NCI-H1436 treated with DMSO at 0.1 percent for 48 hours (cell line): ENCODE results near the gene HLA-C.
"Not testable (repeated sequence)": the region's sequence is repeated elsewhere in the genome, so short reads cannot be mapped to it uniquely, and the experiment has no call there.

ENCODE experiments used
- DNase-seq: peaks from one replicate; lab custom pipeline; 2025; lab: John Stamatoyannopoulos, UW

HLA-C gene

DNA sequence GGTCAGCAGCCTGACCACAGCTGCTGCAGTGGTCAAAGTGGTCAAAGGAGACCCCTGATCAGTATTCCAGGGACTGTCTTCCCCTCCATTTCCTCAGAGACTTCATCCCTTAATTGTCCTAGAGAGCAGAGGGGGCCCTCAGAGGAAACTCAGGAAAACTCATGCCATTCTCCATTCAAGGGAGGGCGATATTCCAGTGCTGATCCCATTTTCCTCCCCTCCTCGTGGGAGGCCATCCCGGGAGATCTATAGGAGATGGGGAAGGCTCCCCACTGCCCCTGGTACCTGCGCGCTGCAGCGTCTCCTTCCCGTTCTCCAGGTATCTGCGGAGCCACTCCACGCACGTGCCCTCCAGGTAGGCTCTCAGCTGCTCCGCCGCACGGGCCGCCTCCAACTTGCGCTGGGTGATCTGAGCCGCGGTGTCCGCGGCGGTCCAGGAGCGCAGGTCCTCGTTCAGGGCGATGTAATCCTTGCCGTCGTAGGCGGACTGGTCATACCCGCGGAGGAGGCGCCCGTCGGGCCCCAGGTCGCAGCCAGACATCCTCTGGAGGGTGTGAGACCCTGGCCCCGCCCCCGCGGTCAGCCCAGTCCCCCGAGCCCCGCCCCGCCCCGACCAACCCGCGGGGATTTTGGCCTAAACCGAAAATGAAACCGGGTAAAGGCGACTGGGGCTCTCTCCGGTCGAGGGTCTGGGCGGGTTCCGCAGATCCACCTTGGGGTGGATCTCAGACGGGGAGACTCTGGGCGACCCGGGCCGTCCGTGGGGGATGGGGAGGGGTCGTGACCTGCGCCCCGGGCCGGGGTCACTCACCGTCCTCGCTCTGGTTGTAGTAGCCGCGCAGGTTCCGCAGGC, 878 bp downstream of the HLA-C start:
- DNase-seq, result no peak

DNA sequence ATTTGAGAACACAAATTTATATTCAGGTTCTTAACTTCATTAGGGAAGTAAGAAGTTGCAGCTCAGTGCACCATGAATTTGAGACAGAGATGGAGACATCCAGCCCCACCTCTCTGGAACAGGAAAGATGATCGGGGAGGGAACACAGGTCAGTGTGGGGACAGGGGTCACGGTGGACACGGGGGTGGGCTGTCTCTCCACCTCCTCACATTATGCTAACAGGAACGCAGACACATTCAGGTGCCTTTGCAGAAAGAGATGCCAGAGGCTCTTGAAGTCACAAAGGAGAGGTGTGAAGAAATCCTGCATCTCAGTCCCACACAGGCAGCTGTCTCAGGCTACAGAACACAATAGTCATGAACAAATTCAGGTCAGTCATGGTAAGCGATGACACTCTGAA, 3.1 kb downstream of the HLA-C start:
- DNase-seq, result no peak

DNA sequence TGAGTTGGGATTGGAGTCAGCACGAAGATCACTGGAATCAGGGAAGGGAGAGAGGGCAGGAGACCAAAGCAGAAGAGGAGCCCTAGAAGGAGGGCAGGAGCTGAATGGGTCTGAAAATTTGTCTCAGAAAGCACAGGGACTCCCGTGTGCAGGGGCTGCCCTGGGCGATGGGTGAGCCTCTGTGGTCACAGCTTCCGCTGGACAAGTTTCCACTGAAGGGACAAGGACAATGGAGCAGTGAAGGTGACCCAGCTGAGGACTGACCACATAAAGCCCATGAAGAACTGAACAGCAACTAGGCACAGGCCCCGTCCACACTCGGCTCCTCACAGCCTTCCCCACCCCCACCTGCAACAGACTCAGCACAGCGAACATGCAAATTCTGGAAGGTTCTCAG, 3.5 kb downstream of the HLA-C start:
- DNase-seq, result no peak

DNA sequence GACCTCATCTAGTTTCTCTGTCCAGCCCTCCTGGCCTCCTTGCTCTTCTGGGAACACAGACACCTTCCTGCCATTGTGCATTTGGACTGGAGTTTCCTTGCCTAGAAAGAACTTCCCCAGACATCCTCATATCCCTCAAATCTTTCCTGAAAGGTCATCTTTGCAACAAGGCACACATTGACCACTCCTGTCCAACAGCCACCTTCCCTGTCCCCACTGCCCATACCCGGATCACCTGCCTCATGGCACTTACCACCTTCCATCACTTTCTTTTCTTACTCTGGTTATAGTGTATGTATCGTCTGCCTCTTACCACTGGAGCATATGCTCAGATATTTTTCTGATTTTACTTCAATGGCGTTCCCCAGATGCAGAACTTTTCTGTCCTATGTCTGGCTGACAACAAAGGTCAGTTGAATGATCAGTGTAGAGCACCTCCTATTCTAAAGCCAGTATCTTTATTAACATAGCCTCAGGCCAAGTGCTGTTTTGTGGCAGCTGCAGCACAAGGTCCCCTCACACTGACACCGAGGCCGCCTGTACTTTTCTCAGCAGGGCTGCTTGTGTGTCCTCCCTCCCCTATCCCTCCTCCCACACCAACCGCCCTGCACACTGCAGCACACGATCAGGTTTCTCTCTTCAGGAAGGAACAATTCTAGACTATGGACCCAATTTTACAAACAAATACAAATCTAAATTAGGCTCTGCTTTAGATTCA, 4.1 kb downstream of the HLA-C start:
- DNase-seq, result no peak

DNA sequence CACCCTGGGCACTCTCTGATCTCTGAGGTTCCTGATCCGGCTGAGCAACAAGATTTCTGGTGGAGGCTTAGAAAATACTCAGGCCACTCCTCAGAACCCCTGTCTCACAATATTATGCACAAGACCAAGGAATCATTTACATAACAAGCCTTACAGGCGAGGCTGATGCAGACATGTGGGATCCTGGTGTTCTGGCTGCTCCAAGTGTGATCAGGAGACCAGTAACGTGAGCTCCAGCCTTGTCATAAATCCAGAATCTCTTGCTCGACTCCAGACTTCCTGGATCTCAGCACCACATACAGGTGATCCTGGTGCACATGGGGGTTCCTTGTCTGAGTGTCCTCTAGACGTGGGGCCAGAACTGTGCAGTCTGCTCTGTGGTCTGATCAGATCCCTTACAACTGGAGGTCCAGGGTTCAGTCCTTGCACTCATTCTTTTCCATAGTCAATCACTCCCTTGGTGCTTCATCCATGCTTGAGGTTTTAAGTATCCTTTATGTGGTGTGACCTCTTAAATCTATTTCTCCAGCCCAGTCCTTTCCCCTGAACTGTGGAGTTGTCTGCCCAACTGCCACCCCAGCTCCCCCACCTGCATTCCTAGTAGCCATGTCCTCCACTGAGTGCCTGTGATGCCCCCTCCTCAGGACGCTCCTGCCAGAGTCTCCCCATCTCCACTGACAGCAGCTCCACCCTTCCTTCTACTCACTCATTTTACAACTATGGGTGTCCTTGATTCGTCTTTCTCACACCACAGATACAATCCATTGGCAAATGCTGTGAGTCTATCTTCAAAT, 5.1 kb downstream of the HLA-C start:
- no peak for DNase-seq

DNA sequence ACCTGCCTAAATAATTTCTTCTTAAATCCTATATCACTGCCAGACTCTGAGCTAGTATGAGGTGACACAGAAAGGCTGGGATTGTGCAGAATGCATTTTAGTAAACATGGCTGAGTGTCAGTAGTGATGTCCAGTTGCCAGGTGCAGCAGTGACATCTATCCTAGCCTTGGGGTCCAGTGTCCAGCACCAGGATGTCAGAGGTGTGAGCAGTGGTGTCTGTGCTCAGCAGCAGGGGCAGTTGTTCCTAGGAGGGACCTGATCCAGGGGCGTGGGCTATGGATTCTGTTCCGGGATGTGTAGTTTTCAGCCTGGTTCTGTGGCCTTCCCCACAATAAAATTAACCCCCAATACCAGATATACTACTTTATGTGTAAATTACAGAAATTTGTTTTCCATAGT, 6.0 kb downstream of the HLA-C start:
- no peak for DNase-seq

DNA sequence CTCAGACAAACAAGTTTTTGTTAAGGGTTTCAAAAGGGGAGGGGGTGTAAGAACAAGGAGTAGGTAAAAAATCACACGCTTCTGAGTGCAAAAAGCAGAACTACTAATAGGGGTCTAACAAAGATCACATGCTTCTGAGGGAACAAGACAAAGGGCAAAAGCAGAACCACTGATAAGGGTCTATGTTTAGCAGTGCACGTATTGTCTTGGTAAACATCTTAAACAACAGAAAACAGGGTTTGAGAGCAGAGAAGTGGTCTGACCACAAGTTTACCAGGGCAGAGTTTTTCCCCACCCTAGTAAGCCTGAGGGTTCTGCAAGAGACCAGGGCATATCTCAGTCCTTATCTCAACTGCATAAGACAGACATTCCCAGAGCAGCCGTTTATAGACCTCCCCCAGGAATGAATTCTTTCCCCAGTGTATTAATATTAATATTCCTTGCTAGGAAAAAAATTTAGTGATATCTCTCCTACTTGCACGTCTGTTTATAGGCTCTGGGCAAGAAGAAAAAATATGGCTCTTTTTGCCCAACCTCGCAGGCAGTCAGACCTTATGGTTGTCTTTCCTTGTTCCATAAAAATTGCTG, 8.5 kb downstream of the HLA-C start:
- DNase-seq, result not testable (repeated sequence)

DNA sequence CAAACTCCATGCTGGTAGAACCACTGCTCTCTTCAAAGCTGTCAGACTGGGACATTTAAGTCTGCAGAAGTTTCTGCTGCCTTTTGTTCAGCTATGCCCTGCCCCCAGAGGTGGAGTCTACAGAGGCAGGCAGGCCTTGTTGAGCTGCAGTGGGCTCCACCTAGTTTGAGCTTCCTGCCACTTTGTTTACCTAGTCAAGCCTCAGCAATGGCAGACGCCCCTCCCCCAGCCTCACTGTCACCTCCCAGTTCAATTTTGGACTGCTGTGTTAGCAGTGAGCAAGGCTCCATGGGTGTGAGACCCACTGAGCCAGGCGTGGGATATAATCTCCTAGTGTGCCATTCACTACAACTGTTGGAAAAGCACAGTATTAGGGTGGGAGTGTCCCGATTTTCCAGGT, 11.9 kb downstream of the HLA-C start:
- DNase-seq, result not testable (repeated sequence)

DNA sequence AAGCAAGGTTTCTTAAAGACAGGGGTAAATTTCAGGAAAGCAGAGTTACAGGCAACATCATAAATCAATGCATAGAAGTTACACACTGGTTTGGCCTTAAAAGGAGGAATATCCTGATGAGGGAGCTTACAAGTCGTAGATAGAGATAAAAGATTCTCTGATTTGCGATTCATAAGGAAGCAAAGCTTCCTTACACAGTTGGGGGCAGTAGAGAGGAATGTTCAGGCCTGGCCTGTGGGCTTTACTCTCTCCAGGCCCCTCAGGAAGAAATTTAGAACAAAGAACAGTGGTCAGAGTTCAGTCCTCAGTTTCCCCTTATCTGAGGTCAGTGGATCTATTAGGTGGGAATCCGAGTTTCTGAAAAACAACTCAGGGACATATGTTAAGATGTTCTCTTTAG, 19.3 kb downstream of the HLA-C start:
- no peak for DNase-seq

DNA sequence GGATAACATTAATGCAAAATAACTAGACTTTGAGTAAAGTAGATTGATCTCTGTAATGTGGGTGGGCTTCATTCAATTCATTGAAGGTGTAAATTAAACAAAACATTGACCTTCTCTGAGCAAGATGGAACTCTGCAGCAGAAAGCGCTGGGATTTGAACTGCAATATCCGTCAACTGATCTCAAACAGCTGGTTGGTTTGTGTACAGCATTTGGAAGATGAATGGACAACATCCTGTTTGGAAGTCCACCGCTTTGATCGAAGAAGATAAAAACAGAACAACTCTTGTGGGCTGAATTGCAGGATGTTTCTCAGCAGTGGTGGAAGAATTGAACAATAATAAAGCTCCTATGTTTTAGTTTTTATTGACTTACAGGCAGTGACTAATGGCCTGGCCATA, 20.6 kb downstream of the HLA-C start:
- DNase-seq, result no peak

DNA sequence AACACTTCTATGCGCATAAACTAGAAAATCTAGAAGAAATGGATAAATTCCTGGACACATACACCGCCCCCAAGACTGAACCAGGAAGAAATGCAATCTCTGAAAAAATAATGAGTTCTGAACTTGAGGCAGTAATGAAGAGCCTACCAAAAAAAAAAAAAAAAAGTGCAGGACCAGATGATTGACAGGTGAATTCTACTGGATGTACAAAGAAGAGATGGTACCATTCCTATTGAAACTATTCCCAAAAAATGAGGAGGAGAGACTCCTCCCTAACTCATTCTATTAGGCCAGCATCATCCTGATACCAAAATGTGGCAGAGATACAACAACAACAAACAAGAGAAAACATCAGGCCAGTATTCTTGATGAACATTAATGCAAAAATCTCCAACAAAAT, 22.7 kb downstream of the HLA-C start:
- no peak for DNase-seq

DNA sequence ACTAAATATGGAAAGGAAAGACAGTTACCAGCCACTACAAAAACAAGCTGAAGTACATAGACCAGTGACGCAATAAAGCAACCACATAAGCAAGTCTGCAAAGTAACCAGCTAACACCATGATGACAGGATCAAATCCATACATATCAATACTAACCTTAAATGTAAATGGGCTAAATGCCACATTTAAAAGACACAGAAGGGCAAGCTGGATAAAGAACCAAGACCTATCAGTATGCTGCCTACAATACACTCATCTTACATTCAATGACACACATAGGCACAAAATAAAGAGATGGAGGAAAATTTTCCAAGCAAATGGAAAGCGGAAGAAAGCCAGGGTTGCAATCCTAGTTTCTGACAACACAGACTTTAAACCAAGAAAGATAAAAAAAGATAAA, 24.1 kb downstream of the HLA-C start:
- no peak for DNase-seq

DNA sequence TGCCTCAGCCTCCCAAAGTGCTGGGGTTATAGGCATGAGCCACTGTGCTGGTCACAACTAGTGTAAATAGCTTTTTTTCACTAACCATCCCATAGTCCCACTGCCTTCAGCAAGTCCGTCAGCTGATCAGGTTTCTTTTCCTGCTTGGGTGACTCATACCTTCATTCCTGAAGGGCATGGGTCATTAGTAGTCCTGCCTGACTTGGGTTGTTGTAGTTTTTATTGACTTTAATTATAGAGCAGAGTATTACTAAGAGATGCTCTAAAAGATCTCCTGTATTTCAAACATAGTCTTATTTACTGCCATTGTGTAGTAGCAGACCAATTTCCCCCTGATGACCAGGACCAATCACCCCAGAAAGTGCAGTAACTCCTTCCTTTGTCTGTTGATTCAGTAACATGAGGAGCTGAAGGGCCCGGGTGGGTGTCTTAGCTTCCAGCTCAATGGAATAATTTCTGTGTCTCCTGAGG, 25.8 kb downstream of the HLA-C start:
- DNase-seq, result no peak

DNA sequence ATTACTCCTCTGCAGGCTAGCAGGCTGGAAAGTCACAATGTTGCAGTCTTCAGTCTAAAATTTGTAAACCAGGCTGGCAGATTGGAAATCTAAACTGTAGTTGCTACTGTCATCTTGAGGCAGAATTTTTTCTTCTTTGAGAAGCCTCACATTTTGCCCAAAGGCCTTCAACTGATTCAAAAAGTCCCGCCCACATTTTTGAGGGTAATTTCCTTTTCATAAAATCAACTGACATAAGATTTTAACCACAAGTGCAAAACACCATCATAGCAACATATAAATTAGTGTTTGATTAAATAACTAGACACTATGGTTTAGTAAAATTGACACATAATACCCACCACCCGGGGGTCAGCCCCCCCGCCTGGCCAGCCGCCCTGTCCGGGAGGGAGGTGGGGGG, 28.4 kb downstream of the HLA-C start:
- no peak for DNase-seq

DNA sequence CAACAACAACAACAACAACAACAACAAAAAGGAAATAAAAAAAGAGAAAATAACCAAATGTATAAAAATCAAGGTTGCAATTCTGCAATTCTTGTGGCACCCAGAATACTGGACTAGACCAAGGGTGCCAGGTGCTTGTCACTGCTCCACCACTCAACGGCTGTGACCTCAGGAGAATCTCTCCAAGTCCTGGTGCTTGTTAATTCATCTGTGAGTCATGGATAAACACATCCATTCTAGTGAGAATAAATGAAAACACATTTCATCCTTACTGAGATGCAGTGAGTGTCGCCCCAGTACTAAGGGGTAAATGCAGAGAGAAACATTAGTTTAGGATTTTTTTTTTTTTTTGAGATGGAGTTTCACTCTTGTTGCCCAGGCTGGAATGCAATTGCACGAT, 32.0 kb downstream of the HLA-C start:
- DNase-seq, result no peak

DNA sequence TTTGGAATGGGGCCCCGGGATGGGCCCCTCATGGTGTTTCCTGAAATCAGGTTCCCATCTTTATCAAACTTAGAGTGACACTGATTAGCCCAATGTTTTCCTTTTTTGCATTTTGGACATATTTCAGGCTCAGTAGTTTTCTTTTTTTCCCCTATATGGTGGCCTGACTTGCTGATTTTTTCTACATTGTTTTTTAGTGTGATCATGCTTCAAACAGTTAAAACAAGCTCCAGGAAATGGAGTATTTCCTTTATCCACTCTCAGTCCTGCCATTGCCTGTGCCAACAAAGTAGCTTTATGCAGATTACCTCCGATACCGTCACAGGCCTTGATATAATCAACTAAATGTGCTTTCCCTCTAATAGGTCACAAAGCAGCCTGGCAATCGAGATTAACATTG, 37.8 kb downstream of the HLA-C start:
- not testable (repeated sequence) for DNase-seq

DNA sequence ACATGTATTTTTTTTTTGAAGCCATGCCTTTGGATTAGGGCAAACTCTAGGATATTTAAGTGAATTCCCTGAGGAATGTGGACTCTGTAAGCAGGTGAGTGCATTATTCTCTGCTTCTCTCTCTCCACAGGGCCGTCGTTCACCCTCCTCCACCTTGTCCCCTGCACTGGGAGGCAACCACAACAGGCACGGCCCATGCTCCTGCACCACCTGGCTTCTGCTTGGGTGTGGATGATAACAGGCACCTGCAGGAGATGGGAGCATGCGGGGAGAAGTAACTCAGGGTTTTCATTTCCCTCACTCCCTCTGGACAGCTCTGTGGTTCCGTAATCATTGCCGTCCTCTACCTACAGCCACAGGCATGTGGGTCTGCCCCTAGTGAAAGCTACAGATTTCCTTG, 43.4 kb downstream of the HLA-C start:
- no peak for DNase-seq

DNA sequence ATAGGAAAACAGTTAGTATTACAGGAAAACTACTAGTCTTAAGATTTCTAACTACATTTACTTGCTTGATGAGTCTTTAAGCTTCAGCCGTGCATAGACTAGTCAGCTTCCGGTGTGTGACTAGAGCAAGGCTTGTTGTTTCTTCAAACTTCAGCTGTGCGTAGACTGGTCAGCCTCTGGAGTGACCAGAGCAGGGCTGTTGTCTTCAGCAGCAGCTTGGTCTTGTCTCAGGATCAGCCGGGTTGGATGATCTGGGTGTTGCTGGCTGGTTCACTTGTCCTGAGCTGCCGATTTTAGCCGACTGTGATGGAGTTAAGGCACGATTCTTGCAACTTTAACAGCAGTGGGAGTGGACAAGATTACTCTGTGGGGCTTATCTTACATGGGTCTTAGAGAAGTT, 44.7 kb downstream of the HLA-C start:
- DNase-seq, result no peak

DNA sequence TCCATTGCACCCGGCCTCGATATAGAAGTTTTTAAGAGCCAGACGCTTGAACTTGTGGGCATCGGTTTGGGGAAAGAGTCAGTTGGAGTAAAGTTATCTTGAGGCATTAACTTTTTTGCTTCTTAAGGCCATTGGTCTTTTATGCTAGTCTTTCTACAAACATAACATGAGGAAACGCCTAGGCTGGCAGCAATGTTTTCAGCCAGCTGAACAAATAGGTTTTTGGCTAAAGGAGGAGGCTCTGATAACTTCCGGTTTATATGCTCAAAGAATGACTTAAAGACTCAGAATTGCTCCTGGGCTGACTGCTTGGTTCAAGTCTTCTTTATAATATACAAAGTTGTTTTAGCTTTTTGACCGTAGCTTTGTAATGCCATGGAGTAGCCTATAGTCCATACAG, 46.2 kb downstream of the HLA-C start:
- no peak for DNase-seq

DNA sequence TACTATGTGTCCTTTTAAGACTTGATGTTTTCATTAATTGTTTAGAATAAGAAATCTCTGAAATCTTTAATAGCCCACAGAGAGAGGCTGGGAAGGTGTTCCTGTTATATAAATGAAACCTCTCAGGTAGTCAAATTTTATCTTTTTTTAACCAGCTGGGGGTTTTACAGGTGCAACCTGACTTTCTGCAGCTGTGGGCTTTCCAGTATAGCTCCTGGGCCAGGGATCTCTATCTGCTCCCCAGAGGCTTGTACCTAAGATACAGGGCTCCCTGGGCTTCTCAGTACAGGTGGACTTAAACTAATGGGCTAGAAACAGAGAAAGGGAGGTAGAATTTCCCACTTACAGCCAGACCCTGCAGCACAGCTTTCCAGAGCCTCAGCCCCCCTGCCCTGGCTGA, 49.4 kb downstream of the HLA-C start:
- DNase-seq, result no peak
